IMR-90 (cell line): ENCODE data around the gene KIF3A. TPM values are rescaled to one million over a fixed set of nuclear protein-coding genes. Genes with fewer than 3 reads are reported as not detected.

ENCODE experiments used
- ATAC-seq: fragments of 200-7000 bp; cut with Tn5 transposase; 2 replicates; pipeline ENCODE4 v1.9.1; 2020; ENCODE audit warnings: low read depth, mild to moderate bottlenecking, moderate library complexity
- BruUV-seq: library from RNA; stranded (reverse); fragments of 400-500 nt; replicated peaks from 2 replicates; lab custom pipeline; 2021; lab: Mats Ljungman, UMichigan
- CTCF ChIA-PET: fragments of 300-600 bp; formaldehyde crosslinking; extraction: SDS; loops from one replicate; lab custom pipeline; 2021; ENCODE audit warnings: antibody characterized with exemption; lab: Yijun Ruan, JAX
- POLR2A ChIA-PET: fragments of 300-600 bp; sonication (Branson Sonifier 250); formaldehyde crosslinking; loops from one replicate; lab custom pipeline; 2022; ENCODE audit warnings: antibody characterized with exemption; ENCODE audit not compliant: unreplicated experiment; lab: Charles Lee
- DNase-seq: peaks from one replicate; pipeline ENCODE4 v3.0.0; 2013
- H2AFZ ChIP-seq: replicated peaks from 2 replicates; pipeline ENCODE3; 2013; ENCODE audit warnings: low read length, mild to moderate bottlenecking; ENCODE audit not compliant: poor library complexity
- H2AK5ac ChIP-seq: 2 replicates; pipeline ENCODE4 v1.6.1; 2013; ENCODE audit warnings: low read depth, low read length, inconsistent platforms
- H2AK9ac ChIP-seq: replicated peaks from 2 replicates; pipeline ENCODE3; 2013; ENCODE audit warnings: mild to moderate bottlenecking, low read depth, low read length, moderate library complexity; ENCODE audit not compliant: poor library complexity
- H2BK120ac ChIP-seq: 2 replicates; pipeline ENCODE4 v1.6.1; 2013; ENCODE audit warnings: low read depth, low read length, inconsistent platforms
- H2BK15ac ChIP-seq: 3 replicates; pipeline ENCODE4 v1.6.1; 2013; ENCODE audit warnings: low read depth, low read length, inconsistent platforms
- H2BK20ac ChIP-seq: 2 replicates; pipeline ENCODE4 v1.6.1; 2013; ENCODE audit warnings: low read depth, mild to moderate bottlenecking, inconsistent platforms, low read length, moderate library complexity
- H2BK5ac ChIP-seq: 2 replicates; pipeline ENCODE4 v1.6.1; 2013; ENCODE audit warnings: mild to moderate bottlenecking, low read depth, low read length, inconsistent platforms; ENCODE audit not compliant: poor library complexity, severe bottlenecking
- H3K14ac ChIP-seq: replicated peaks from 2 replicates; pipeline ENCODE4 v1.6.1; 2013; ENCODE audit warnings: low read depth, low read length, inconsistent platforms
- H3K18ac ChIP-seq: 2 replicates; pipeline ENCODE4 v1.6.1; 2013; ENCODE audit warnings: low read depth, low read length, control low read depth
- H3K23ac ChIP-seq: 2 replicates; pipeline ENCODE4 v1.6.1; 2013; ENCODE audit warnings: low read depth, low read length, inconsistent platforms
- H3K27ac ChIP-seq: 2 replicates; pipeline ENCODE4 v1.5.1; 2013; ENCODE audit warnings: mild to moderate bottlenecking, control low read depth, low read length; ENCODE audit not compliant: insufficient read depth
- H3K27me3 ChIP-seq: 2 replicates; pipeline ENCODE4 v1.6.1; 2013; ENCODE audit warnings: low read length; ENCODE audit not compliant: control insufficient read depth, insufficient read depth
- H3K36me3 ChIP-seq: 2 replicates; pipeline ENCODE4 v1.6.1; 2013; ENCODE audit warnings: low read length, mixed read lengths; ENCODE audit not compliant: control insufficient read depth, insufficient read depth
- H3K4ac ChIP-seq: 2 replicates; pipeline ENCODE4 v1.6.1; 2013; ENCODE audit warnings: low read depth, low read length, inconsistent platforms
- H3K4me1 ChIP-seq: 2 replicates; pipeline ENCODE4 v1.6.1; 2013; ENCODE audit warnings: low read length, mixed read lengths; ENCODE audit not compliant: control insufficient read depth, insufficient read depth
- H3K4me2 ChIP-seq: 2 replicates; pipeline ENCODE4 v1.6.1; 2013; ENCODE audit warnings: low read depth, mild to moderate bottlenecking, control low read depth, low read length, moderate library complexity
- H3K4me3 ChIP-seq: 2 replicates; pipeline ENCODE4 v1.5.1; 2013; ENCODE audit warnings: low read depth, mild to moderate bottlenecking, control low read depth, low read length, moderate library complexity; ENCODE audit not compliant: insufficient read depth
- H3K56ac ChIP-seq: 2 replicates; pipeline ENCODE4 v1.6.1; 2013; ENCODE audit warnings: low read length, inconsistent platforms; ENCODE audit not compliant: insufficient read depth; ENCODE audit errors: extremely low read depth
- H3K79me1 ChIP-seq, 2 experiments: 2 replicates each; pipeline ENCODE4 v1.6.1; 2013; ENCODE audit warnings: low read length in 2 of 2, inconsistent platforms in 1 of 2, low read depth in 1 of 2
- H3K9ac ChIP-seq: 2 replicates; pipeline ENCODE4 v1.6.1; 2013; ENCODE audit warnings: low read depth, low read length, control low read depth
- H3K9me1 ChIP-seq: 2 replicates; pipeline ENCODE4 v1.6.1; 2013; ENCODE audit warnings: low read length, inconsistent platforms; ENCODE audit not compliant: insufficient read depth
- H3K9me3 ChIP-seq: 2 replicates; pipeline ENCODE4 v1.6.1; 2013; ENCODE audit warnings: low read length; ENCODE audit not compliant: control insufficient read depth, insufficient read depth
- H4K20me1 ChIP-seq: 2 replicates; pipeline ENCODE4 v1.6.1; 2013; ENCODE audit warnings: low read length, inconsistent platforms; ENCODE audit not compliant: insufficient read depth
- H4K5ac ChIP-seq: 2 replicates; pipeline ENCODE4 v1.6.1; 2013; ENCODE audit warnings: mild to moderate bottlenecking, low read depth, low read length, control low read depth
- H4K8ac ChIP-seq, 2 experiments: 2 replicates each; pipeline ENCODE4 v1.6.1; 2013; ENCODE audit warnings: low read depth in 2 of 2, low read length in 2 of 2, control low read depth in 1 of 2, inconsistent platforms in 1 of 2
- H4K91ac ChIP-seq: 2 replicates; pipeline ENCODE4 v1.6.1; 2013; ENCODE audit warnings: low read depth, low read length, inconsistent platforms; ENCODE audit not compliant: insufficient read depth
- BHLHE40 ChIP-seq: fragments of 150-350 bp; IDR thresholded peaks from 2 replicates; pipeline ENCODE4 v1.6.1; 2016; ENCODE audit warnings: mild to moderate bottlenecking, low read depth, low read length
- CEBPB ChIP-seq: IDR thresholded peaks from 2 replicates; pipeline ENCODE4 v1.6.1; 2012; ENCODE audit warnings: low read depth, low read length, improper control_type of control experiment
- CHD1 ChIP-seq: IDR thresholded peaks from 2 replicates; pipeline ENCODE4 v1.6.1; 2012; ENCODE audit warnings: low read depth, low read length, improper control_type of control experiment
- FOS ChIP-seq: fragments of 150-350 bp; IDR thresholded peaks from 2 replicates; pipeline ENCODE4 v1.6.1; 2016; ENCODE audit warnings: low read depth, low read length
- MAFK ChIP-seq: IDR thresholded peaks from 2 replicates; pipeline ENCODE4 v1.6.1; 2012; ENCODE audit warnings: low read depth, low read length, improper control_type of control experiment
- MAZ ChIP-seq: IDR thresholded peaks from 2 replicates; pipeline ENCODE4 v1.6.1; 2012; ENCODE audit warnings: low read depth, mild to moderate bottlenecking, low read length, improper control_type of control experiment, moderate library complexity, borderline replicate concordance
- MXI1 ChIP-seq: IDR thresholded peaks from 2 replicates; pipeline ENCODE4 v1.6.1; 2012; ENCODE audit warnings: low read depth, mild to moderate bottlenecking, low read length, moderate library complexity, borderline replicate concordance
- NFE2L2 ChIP-seq: fragments of 150-350 bp; IDR thresholded peaks from 2 replicates; pipeline ENCODE4 v1.6.1; 2016; ENCODE audit warnings: low read depth, mild to moderate bottlenecking, low read length
- POLR2A ChIP-seq: IDR thresholded peaks from 2 replicates; pipeline ENCODE4 v1.6.1; 2012; ENCODE audit warnings: mild to moderate bottlenecking, low read depth, low read length
- RAD21 ChIP-seq: IDR thresholded peaks from 2 replicates; pipeline ENCODE4 v1.6.1; 2012; ENCODE audit warnings: low read length, improper control_type of control experiment
- RCOR1 ChIP-seq: IDR thresholded peaks from 2 replicates; pipeline ENCODE4 v1.6.1; 2012; ENCODE audit warnings: mild to moderate bottlenecking, low read length, improper control_type of control experiment; ENCODE audit not compliant: insufficient replicate concordance
- RFX5 ChIP-seq: IDR thresholded peaks from 2 replicates; pipeline ENCODE4 v1.8.0; 2012; ENCODE audit warnings: low read depth, mild to moderate bottlenecking, low read length, moderate library complexity
- SMC3 ChIP-seq: fragments of 150-350 bp; IDR thresholded peaks from 2 replicates; pipeline ENCODE4 v1.6.1; 2016; ENCODE audit warnings: low read depth, mild to moderate bottlenecking, antibody characterized with exemption, low read length, moderate library complexity
- WGBS, 2 experiments: methylation state at CpG; one replicate each; pipeline versions ENCODE4 v1.1.5 to v1.1.7; 2013; ENCODE audit warnings: missing lambda C conversion rate in 2 of 2; ENCODE audit not compliant: insufficient read length in 1 of 2; ENCODE audit errors: extremely low coverage in 2 of 2; 5-methylcytosine and 5-hydroxymethylcytosine counted together
- dilution Hi-C: fragments of 300-500 bp; cut with HindIII; formaldehyde crosslinking; loops from one replicate; pipeline ENCODE4 v1.14.3; 2018; ENCODE audit warnings: low sequenced_read_pairs; ENCODE audit not compliant: unreplicated experiment
- in situ Hi-C: fragments of 300-500 bp; cut with MboI; formaldehyde crosslinking; loops from 3 replicates; pipeline ENCODE4 v1.14.3; 2019; ENCODE audit warnings: low sequenced_read_pairs, inconsistent platforms, mixed read lengths
- intact Hi-C: fragments of 100-400 bp; cut with micrococcal nuclease; formaldehyde crosslinking; loops from 2 replicates; pipeline ENCODE4 v1.10.0; 2022
- polyA plus RNA-seq, 3 experiments: library from polyadenylated mRNA; depleted of rRNA; stranded (reverse); fragments of >200 nt; gene quantifications; 2 replicates each; pipeline ENCODE4 v1.2.3, GENCODE V29; 2012; ENCODE audit warnings: low replicate concordance in 1 of 3
- total RNA-seq: library from RNA; depleted of rRNA; stranded (reverse); fragments of >200 nt; gene quantifications from 2 replicates; pipeline ENCODE4 v1.2.3, GENCODE V29; 2012
- TF ChIP-seq, protein P1 (sequence below): fragments of 150-350 bp; IDR thresholded peaks from 2 replicates; pipeline ENCODE4 v1.6.1; 2016; ENCODE audit warnings: low read depth, mild to moderate bottlenecking, low read length, moderate library complexity, borderline replicate concordance
- TF ChIP-seq, protein P2 (sequence below): conservative IDR thresholded peaks from 2 replicates; pipeline ENCODE4 v1.5.1; 2012; ENCODE audit warnings: mild to moderate bottlenecking, low read depth, low read length, improper control_type of control experiment
- TF ChIP-seq, protein P3 (sequence below): fragments of 150-350 bp; IDR thresholded peaks from 2 replicates; pipeline ENCODE4 v1.6.1; 2017; ENCODE audit warnings: mild to moderate bottlenecking, antibody characterized with exemption, low read length, low read depth

KIF3A gene
- total and polyA plus RNA-seq, 2 of the 4 experiments (the other 2 are of a cell fraction) = 4.3 to 4.5 TPM

DNA sequence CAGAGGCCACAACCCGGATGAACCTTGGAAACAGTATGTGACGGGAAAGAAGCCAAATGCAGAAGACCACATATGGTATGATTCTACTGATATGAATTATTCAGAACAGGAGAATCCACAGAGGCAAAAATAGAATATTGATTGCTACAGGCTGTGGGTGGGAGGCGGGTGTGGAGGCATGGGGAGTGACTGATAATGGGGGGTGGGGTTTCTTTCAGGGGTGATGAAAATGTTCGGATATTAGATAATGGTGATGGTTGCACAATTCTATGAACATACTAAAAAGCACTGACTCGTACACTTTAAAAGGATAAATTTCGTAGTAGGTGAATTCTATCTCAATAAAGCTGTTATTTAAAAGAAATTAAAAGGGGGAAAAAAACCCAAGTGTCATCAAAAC lies 52.9 kb downstream of the KIF3A start:
- H3K23ac ChIP-seq = no peak overlapping the region
- H2BK15ac ChIP-seq = no peak overlapping the region
- BruUV-seq = no TSS peak
- no peak overlapping the region for H2AFZ ChIP-seq
- no peak overlapping the region for H2BK20ac ChIP-seq
- no peak overlapping the region for H3K56ac ChIP-seq
- H3K4ac ChIP-seq = no peak overlapping the region
- WGBS, 2 experiments = no CpG with 5 or more reads among the region's 6 CpGs
- dilution Hi-C loops (no loop called here), in situ Hi-C loops (no loop called here), intact Hi-C loops (no loop called here)
- ATAC-seq (no peak), DNase-seq (no peak)
- H3K18ac ChIP-seq = no peak overlapping the region
- no peak for TF ChIP-seq MAFK
- TF ChIP-seq MXI1 = no peak
- no peak for TF ChIP-seq RFX5
- TF ChIP-seq CHD1 = no peak
- TF ChIP-seq CEBPB = no peak
- TF ChIP-seq, protein P1, sequence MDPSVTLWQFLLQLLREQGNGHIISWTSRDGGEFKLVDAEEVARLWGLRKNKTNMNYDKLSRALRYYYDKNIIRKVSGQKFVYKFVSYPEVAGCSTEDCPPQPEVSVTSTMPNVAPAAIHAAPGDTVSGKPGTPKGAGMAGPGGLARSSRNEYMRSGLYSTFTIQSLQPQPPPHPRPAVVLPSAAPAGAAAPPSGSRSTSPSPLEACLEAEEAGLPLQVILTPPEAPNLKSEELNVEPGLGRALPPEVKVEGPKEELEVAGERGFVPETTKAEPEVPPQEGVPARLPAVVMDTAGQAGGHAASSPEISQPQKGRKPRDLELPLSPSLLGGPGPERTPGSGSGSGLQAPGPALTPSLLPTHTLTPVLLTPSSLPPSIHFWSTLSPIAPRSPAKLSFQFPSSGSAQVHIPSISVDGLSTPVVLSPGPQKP = no peak
- TF ChIP-seq RCOR1 = no peak
- no peak for TF ChIP-seq FOS
- no peak for TF ChIP-seq POLR2A
- TF ChIP-seq NFE2L2 = no peak
- TF ChIP-seq SMC3 = no peak
- TF ChIP-seq, protein P2, sequence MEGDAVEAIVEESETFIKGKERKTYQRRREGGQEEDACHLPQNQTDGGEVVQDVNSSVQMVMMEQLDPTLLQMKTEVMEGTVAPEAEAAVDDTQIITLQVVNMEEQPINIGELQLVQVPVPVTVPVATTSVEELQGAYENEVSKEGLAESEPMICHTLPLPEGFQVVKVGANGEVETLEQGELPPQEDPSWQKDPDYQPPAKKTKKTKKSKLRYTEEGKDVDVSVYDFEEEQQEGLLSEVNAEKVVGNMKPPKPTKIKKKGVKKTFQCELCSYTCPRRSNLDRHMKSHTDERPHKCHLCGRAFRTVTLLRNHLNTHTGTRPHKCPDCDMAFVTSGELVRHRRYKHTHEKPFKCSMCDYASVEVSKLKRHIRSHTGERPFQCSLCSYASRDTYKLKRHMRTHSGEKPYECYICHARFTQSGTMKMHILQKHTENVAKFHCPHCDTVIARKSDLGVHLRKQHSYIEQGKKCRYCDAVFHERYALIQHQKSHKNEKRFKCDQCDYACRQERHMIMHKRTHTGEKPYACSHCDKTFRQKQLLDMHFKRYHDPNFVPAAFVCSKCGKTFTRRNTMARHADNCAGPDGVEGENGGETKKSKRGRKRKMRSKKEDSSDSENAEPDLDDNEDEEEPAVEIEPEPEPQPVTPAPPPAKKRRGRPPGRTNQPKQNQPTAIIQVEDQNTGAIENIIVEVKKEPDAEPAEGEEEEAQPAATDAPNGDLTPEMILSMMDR = no peak
- no peak for TF ChIP-seq MAZ
- TF ChIP-seq RAD21 = no peak
- no peak for TF ChIP-seq BHLHE40
- TF ChIP-seq, protein P3, sequence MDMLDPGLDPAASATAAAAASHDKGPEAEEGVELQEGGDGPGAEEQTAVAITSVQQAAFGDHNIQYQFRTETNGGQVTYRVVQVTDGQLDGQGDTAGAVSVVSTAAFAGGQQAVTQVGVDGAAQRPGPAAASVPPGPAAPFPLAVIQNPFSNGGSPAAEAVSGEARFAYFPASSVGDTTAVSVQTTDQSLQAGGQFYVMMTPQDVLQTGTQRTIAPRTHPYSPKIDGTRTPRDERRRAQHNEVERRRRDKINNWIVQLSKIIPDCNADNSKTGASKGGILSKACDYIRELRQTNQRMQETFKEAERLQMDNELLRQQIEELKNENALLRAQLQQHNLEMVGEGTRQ = no peak
- no peak overlapping the region for H2BK5ac ChIP-seq
- H3K4me2 ChIP-seq = no peak overlapping the region
- POLR2A ChIA-PET = no interaction called here
- H2BK120ac ChIP-seq = no peak overlapping the region
- H3K27me3 ChIP-seq = no peaks in the 10 kb centered on the region
- no peaks in the 10 kb centered on the region; the same call in 1 of the 2 replicates for H3K4me1 ChIP-seq
- H3K9ac ChIP-seq = no peak overlapping the region
- no peak overlapping the region for H2AK9ac ChIP-seq
- no peak overlapping the region for H4K8ac ChIP-seq
- H4K91ac ChIP-seq = no peak overlapping the region
- no peak overlapping the region for H3K27ac ChIP-seq
- CTCF ChIA-PET = interaction anchor here (0.9 kb wide), 1 partner anchor 9 kb away, joined by 3 read pairs; no protein-coding TSS in a partner anchor
- H3K9me1 ChIP-seq = 0 out of 2 replicates have a peak, but pooled peaks cover 5% of the 10 kb centered on the region
- H3K79me1 ChIP-seq = no peaks in the 10 kb centered on the region
- H4K5ac ChIP-seq = no peak overlapping the region
- no peak overlapping the region for H3K4me3 ChIP-seq
- no peak overlapping the region for H2AK5ac ChIP-seq
- H3K36me3 ChIP-seq = no peaks in the 10 kb centered on the region
- no peaks in the 10 kb centered on the region for H4K20me1 ChIP-seq
- H3K14ac ChIP-seq = no peak overlapping the region
- H3K9me3 ChIP-seq = no peaks in the 10 kb centered on the region
